ENCODE data around the gene CLRN2. TPM values are rescaled to one million over a fixed set of nuclear protein-coding genes. Genes with fewer than 3 reads are reported as not detected.

CLRN2 gene
- total and polyA plus RNA-seq, 9 of the 15 experiments (the other 6 are each of a cell fraction or from before 2014, with no cell fraction given): not detected

GRCh38 chr4:17544831-17545234, 29.9 kb downstream of the CLRN2 start (continued):
- no peak for TF ChIP-seq ZFX (CRISPR knock-in tag; IDR thresholded peaks at IDR 0.05)
- TF ChIP-seq ADNP (tag; IDR thresholded peaks at IDR 0.05): no peak
- peak; percentile 97 for TF ChIP-seq NFIX (CRISPR knock-in tag; IDR thresholded peaks at IDR 0.05; ENCODE audit: low read depth)
- TF ChIP-seq PML (IDR thresholded peaks at IDR 0.05; ENCODE audit: low read length): no peak
- TF ChIP-seq ZNF778 (CRISPR knock-in tag; IDR thresholded peaks at IDR 0.05): no peak
- no peak for TF ChIP-seq PHTF2 (CRISPR knock-in tag; IDR thresholded peaks at IDR 0.05)
- no peak for TF ChIP-seq MTA3 (IDR thresholded peaks at IDR 0.05; ENCODE audit: borderline replicate concordance)
- TF ChIP-seq ZNF318 (IDR thresholded peaks at IDR 0.05; ENCODE audit: borderline replicate concordance in 1 of 2, low read depth in 1 of 2): no peak
- no peak for TF ChIP-seq ZNF134 (CRISPR knock-in tag; conservative IDR thresholded peaks at IDR 0.05)
- TF ChIP-seq BMI1 (IDR thresholded peaks at IDR 0.05; ENCODE audit: low read length): no peak
- no peak for TF ChIP-seq NFATC3 (IDR thresholded peaks at IDR 0.05)

Measured in K562 (cell line).